GM18873 (cell line): ENCODE data around the gene CENPM.

Experiments used
- ATAC-seq: cut with Tn5 transposase; IDR thresholded peaks from one replicate; pipeline ENCODE4 v1.9.1; 2021; ENCODE audit warnings: mild to moderate bottlenecking, moderate library complexity, moderate number of reproducible peaks; ENCODE audit not compliant: unreplicated experiment, low FRiP score

The CENPM gene

DNA sequence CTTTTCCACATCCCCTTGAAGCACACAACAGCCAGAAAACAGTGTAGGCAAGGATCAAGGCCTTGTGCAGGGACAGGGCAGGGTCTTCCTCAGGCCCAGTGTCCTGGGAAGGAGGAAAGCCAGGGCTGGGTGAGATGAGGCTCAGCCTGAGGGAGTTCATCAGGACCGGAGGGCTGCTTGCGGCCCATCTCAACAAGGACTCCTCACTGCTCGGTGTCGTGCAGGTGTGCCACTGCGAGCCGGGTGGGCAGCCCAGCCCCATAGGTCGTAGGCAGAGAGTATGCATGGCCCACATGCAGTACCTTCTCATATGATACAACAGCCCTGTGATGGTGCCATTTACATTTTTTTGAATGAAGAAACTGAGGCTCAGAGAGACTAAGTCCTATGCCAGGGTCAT is 44.9 kb downstream of the CENPM start:
- no peak for ATAC-seq

- no peak for ATAC-seq
Observed at GRCh38 chr22:41900652-41901312, 46.2 kb downstream of the CENPM start.

- ATAC-seq = no peak
Observed at GRCh38 chr22:41899992-41900651, 46.8 kb downstream of the CENPM start.

- ATAC-seq = no peak
Observed at GRCh38 chr22:41899110-41899509, 47.8 kb downstream of the CENPM start.

- ATAC-seq = no peak
Observed at GRCh38 chr22:41898645-41899044, 48.3 kb downstream of the CENPM start.

- no peak for ATAC-seq
Observed at GRCh38 chr22:41893591-41894375, 53.2 kb downstream of the CENPM start.

DNA sequence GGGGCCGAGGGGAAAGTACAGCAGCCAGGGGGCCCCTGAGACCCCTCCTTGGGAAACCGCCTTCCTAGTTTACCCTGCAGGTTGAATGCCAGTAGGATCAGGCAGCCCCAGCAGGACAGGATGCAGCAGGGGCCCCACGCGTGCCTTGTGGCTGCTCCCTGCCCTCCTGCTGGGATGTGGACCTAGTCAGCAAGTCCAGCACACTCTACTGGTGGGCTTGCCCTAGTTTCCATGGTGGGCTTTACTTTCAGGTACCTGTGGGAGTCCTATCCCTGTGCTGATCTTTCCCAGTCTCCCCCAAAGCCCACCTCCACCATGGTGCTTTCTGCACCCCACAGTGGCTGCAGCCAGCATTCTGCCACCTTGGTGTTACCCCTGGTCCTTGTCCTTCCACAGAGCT is 54.2 kb downstream of the CENPM start:
- no peak for ATAC-seq

- ATAC-seq = no peak
Observed at GRCh38 chr22:41891407-41891806, 55.5 kb downstream of the CENPM start.
